ENCODE measurements around the gene SLC17A7. TPM values are rescaled to one million over a fixed set of nuclear protein-coding genes. Genes with fewer than 3 reads are reported as not detected.

The SLC17A7 gene
- total and polyA plus RNA-seq, 2 of the 8 experiments (the other 6 are each of a cell fraction or from before 2014, with no cell fraction given) = 2.7 to 3.0 TPM

DNA sequence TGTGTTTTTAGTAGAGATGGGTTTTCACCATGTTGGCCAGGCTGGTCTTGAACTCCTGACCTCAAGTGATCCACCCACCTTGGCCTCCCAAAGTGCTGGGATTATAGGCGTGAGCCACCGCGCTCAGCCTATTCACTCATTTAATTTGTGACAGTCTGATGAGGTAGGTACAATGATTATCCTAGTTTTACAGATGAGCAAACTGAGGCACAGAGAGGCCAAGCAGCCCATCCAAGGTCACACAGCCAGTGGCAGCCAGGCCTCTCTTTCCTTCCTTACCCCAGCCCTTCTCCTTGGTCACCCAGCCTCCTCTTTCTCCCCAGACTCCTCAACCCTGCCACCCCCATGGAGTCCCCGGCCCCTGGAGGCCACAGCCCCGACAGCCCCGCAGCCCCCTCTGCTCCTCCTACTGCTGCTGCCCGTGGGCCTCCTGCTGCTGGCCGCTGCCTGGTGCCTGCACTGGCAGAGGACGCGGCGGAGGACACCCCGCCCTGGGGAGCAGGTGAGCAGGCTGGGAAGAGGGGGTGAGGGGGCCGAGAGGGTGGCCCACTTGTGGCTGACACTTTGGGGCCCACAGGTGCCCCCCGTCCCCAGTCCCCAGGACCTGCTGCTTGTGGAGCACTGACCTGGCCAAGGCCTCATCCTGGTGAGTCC lies 38.8 kb upstream of the SLC17A7 start (continued):
- TF ChIP-seq, protein P1, sequence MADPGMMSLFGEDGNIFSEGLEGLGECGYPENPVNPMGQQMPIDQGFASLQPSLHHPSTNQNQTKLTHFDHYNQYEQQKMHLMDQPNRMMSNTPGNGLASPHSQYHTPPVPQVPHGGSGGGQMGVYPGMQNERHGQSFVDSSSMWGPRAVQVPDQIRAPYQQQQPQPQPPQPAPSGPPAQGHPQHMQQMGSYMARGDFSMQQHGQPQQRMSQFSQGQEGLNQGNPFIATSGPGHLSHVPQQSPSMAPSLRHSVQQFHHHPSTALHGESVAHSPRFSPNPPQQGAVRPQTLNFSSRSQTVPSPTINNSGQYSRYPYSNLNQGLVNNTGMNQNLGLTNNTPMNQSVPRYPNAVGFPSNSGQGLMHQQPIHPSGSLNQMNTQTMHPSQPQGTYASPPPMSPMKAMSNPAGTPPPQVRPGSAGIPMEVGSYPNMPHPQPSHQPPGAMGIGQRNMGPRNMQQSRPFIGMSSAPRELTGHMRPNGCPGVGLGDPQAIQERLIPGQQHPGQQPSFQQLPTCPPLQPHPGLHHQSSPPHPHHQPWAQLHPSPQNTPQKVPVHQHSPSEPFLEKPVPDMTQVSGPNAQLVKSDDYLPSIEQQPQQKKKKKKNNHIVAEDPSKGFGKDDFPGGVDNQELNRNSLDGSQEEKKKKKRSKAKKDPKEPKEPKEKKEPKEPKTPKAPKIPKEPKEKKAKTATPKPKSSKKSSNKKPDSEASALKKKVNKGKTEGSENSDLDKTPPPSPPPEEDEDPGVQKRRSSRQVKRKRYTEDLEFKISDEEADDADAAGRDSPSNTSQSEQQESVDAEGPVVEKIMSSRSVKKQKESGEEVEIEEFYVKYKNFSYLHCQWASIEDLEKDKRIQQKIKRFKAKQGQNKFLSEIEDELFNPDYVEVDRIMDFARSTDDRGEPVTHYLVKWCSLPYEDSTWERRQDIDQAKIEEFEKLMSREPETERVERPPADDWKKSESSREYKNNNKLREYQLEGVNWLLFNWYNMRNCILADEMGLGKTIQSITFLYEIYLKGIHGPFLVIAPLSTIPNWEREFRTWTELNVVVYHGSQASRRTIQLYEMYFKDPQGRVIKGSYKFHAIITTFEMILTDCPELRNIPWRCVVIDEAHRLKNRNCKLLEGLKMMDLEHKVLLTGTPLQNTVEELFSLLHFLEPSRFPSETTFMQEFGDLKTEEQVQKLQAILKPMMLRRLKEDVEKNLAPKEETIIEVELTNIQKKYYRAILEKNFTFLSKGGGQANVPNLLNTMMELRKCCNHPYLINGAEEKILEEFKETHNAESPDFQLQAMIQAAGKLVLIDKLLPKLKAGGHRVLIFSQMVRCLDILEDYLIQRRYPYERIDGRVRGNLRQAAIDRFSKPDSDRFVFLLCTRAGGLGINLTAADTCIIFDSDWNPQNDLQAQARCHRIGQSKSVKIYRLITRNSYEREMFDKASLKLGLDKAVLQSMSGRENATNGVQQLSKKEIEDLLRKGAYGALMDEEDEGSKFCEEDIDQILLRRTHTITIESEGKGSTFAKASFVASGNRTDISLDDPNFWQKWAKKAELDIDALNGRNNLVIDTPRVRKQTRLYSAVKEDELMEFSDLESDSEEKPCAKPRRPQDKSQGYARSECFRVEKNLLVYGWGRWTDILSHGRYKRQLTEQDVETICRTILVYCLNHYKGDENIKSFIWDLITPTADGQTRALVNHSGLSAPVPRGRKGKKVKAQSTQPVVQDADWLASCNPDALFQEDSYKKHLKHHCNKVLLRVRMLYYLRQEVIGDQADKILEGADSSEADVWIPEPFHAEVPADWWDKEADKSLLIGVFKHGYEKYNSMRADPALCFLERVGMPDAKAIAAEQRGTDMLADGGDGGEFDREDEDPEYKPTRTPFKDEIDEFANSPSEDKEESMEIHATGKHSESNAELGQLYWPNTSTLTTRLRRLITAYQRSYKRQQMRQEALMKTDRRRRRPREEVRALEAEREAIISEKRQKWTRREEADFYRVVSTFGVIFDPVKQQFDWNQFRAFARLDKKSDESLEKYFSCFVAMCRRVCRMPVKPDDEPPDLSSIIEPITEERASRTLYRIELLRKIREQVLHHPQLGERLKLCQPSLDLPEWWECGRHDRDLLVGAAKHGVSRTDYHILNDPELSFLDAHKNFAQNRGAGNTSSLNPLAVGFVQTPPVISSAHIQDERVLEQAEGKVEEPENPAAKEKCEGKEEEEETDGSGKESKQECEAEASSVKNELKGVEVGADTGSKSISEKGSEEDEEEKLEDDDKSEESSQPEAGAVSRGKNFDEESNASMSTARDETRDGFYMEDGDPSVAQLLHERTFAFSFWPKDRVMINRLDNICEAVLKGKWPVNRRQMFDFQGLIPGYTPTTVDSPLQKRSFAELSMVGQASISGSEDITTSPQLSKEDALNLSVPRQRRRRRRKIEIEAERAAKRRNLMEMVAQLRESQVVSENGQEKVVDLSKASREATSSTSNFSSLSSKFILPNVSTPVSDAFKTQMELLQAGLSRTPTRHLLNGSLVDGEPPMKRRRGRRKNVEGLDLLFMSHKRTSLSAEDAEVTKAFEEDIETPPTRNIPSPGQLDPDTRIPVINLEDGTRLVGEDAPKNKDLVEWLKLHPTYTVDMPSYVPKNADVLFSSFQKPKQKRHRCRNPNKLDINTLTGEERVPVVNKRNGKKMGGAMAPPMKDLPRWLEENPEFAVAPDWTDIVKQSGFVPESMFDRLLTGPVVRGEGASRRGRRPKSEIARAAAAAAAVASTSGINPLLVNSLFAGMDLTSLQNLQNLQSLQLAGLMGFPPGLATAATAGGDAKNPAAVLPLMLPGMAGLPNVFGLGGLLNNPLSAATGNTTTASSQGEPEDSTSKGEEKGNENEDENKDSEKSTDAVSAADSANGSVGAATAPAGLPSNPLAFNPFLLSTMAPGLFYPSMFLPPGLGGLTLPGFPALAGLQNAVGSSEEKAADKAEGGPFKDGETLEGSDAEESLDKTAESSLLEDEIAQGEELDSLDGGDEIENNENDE (IDR thresholded peaks at IDR 0.05; ENCODE audit: insufficient replicate concordance, low read length) = no peak
- TF ChIP-seq, protein P2, sequence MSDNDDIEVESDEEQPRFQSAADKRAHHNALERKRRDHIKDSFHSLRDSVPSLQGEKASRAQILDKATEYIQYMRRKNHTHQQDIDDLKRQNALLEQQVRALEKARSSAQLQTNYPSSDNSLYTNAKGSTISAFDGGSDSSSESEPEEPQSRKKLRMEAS (IDR thresholded peaks at IDR 0.05) = no peak
- TF ChIP-seq KDM5A (IDR thresholded peaks at IDR 0.05; ENCODE audit: low read length) (no peak), EP300 (IDR thresholded peaks at IDR 0.05; ENCODE audit: borderline replicate concordance in 1 of 2, low read depth in 2 of 2, low read length in 2 of 2) (no peak), EZH2 (IDR thresholded peaks at IDR 0.05; ENCODE audit: low read depth, low read length, severe bottlenecking) (no peak), NRF1 (IDR thresholded peaks at IDR 0.05; ENCODE audit: low read depth, low read length) (no peak), PHF8 (conservative IDR thresholded peaks at IDR 0.05; ENCODE audit: low read depth, low read length) (no peak), KDM1A (IDR thresholded peaks at IDR 0.05; ENCODE audit: borderline replicate concordance, low read length) (no peak), CHD2 (IDR thresholded peaks at IDR 0.05; ENCODE audit: low read length) (no peak)
